GM13977 (cell line): ENCODE data around the gene DENND1A.

Source experiments
- DNase-seq: peaks from one replicate; pipeline ENCODE4 v3.0.0; 2012; ENCODE audit warnings: low spot score
- CTCF ChIP-seq: IDR thresholded peaks from 2 replicates; pipeline ENCODE4 v1.5.1; 2012; ENCODE audit warnings: mild to moderate bottlenecking, control low read depth; ENCODE audit not compliant: insufficient read depth; ENCODE audit errors: extremely low read depth, missing control alignments
- in situ Hi-C: fragments of 300-500 bp; cut with MboI; formaldehyde crosslinking; loops from one replicate; pipeline ENCODE4 v1.12.0; 2022; ENCODE audit warnings: low sequenced_read_pairs, low pct_unique_long_range_greater_than_20kb, mixed read lengths, inconsistent platforms; ENCODE audit not compliant: unreplicated experiment

DENND1A gene

GRCh38 chr9:123601828-123602227 lies 328.1 kb downstream of the DENND1A start:
- DNase-seq = no peak
- TF ChIP-seq CTCF = no peak
- in situ Hi-C loops = no loop called here

- in situ Hi-C loops = no loop called here
- no peak for DNase-seq
- no peak for TF ChIP-seq CTCF
Measured at GRCh38 chr9:123599781-123600180, 330.1 kb downstream of the DENND1A start.

- in situ Hi-C loops = no loop called here
- no peak for TF ChIP-seq CTCF
- DNase-seq = no peak
Measured at GRCh38 chr9:123597876-123598556, 331.9 kb downstream of the DENND1A start.

- in situ Hi-C loops = no loop called here
- no peak for DNase-seq
- TF ChIP-seq CTCF = no peak
Measured at GRCh38 chr9:123597048-123597447, 332.9 kb downstream of the DENND1A start.

- DNase-seq = no peak
- no peak for TF ChIP-seq CTCF
- in situ Hi-C loops = no loop called here
Measured at GRCh38 chr9:123591283-123591682, 338.6 kb downstream of the DENND1A start.

GRCh38 chr9:123590499-123590898 lies 339.4 kb downstream of the DENND1A start:
- TF ChIP-seq CTCF = no peak
- DNase-seq = no peak
- in situ Hi-C loops = no loop called here
